HepG2 (cell line): Measurements from ENCODE around the gene TBC1D1.

Experiments
- GABPB1 ChIP-seq: IDR thresholded peaks from 2 replicates; pipeline ENCODE4 v1.6.1; 2016; ENCODE audit warnings: mild to moderate bottlenecking, missing genetic modification reagents, moderate library complexity, missing compliant biosample characterization
- MAX ChIP-seq: IDR thresholded peaks from 2 replicates; pipeline ENCODE4 v1.6.1; 2012; ENCODE audit warnings: inconsistent platforms
- POGZ ChIP-seq: sonication (generic); formaldehyde crosslinking; IDR thresholded peaks from 2 replicates; pipeline ENCODE4 v1.4.0; 2020; ENCODE audit warnings: mild to moderate bottlenecking, missing genetic modification reagents
- POLR2A ChIP-seq, 2 experiments: IDR thresholded peaks; 2 replicates each; pipeline ENCODE4 v1.6.1; 2011; ENCODE audit warnings: low read depth in 2 of 2, low read length in 2 of 2, mild to moderate bottlenecking in 1 of 2, moderate library complexity in 1 of 2; ENCODE audit not compliant: insufficient read depth in 1 of 2
- RBAK ChIP-seq: sonication (generic); formaldehyde crosslinking; IDR thresholded peaks from 2 replicates; pipeline ENCODE4 v1.5.1; 2020; ENCODE audit warnings: mild to moderate bottlenecking, missing genetic modification reagents
- SKI ChIP-seq: fragments of 450-650 bp; IDR thresholded peaks from one replicate; pipeline ENCODE4 v1.6.1; 2018; ENCODE audit warnings: mild to moderate bottlenecking; ENCODE audit not compliant: partially characterized antibody
- ZBTB39 ChIP-seq: sonication (generic); formaldehyde crosslinking; IDR thresholded peaks from 2 replicates; pipeline ENCODE4 v1.5.0; 2020; ENCODE audit warnings: missing genetic modification reagents
- ZNF441 ChIP-seq: sonication (generic); formaldehyde crosslinking; IDR thresholded peaks from 2 replicates; pipeline ENCODE4 v1.7.0; 2021; ENCODE audit warnings: missing genetic modification reagents, borderline replicate concordance
- ZNF567 ChIP-seq: sonication (generic); formaldehyde crosslinking; IDR thresholded peaks from 2 replicates; pipeline ENCODE4 v1.8.1; 2023; ENCODE audit warnings: mild to moderate bottlenecking, missing genetic modification reagents, borderline replicate concordance
- ZSCAN29 ChIP-seq: sonication (generic); formaldehyde crosslinking; conservative IDR thresholded peaks from 2 replicates; pipeline ENCODE4 v1.4.0; 2020; ENCODE audit warnings: mild to moderate bottlenecking, missing genetic modification reagents
- TF ChIP-seq, protein P1 (sequence below): sonication (generic); formaldehyde crosslinking; IDR thresholded peaks from 2 replicates; pipeline ENCODE4 v1.5.0; 2020; ENCODE audit warnings: mild to moderate bottlenecking, missing genetic modification reagents, moderate library complexity
- TF ChIP-seq, protein P2 (sequence below): sonication (generic); formaldehyde crosslinking; IDR thresholded peaks from 2 replicates; pipeline ENCODE4 v1.4.0; 2020; ENCODE audit warnings: missing genetic modification reagents

DNA sequence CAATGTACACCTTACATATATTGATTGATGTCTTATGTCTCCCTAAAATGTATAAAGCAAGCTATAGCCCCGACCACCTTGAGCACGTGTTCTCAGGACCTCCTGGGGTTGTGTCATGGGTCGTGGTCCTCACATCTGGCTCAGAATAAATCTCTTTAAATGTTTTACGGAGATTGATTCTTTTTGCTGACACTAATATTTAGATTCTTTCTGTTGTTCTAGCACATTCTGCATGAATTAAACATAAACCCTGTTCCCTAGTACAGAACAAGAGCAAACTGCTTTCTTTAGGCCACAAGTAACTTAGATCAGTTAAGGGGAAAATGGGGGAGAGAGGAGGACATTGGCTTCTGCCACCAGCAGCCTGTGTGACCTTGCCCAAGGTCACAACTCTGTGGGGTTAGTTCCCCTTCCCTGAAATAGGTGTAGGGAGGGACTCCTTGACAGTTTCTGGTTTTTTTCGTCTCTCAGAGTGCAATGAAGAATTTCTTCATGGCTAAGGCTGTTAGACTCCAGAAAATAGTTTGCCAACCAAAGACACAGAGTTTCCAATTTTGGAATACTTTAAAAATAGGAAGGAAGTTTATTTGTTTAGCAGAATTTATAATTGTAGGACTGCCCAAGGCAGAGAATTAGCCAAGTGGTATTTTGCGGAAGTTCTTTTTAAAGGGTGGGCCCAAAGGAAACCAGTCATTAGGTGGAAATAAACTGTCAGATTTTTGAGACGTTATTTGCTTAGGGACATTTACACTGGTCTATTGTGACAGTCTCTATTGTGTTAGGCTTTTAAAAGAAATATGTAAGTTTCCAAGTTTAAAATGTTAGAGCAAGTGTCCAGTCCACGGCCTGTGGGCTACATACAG lies 98.7 kb downstream of the TBC1D1 start:
- TF ChIP-seq ZSCAN29 (CRISPR knock-in tag) = no peak
- no peak for TF ChIP-seq RBAK
- TF ChIP-seq, protein P1, sequence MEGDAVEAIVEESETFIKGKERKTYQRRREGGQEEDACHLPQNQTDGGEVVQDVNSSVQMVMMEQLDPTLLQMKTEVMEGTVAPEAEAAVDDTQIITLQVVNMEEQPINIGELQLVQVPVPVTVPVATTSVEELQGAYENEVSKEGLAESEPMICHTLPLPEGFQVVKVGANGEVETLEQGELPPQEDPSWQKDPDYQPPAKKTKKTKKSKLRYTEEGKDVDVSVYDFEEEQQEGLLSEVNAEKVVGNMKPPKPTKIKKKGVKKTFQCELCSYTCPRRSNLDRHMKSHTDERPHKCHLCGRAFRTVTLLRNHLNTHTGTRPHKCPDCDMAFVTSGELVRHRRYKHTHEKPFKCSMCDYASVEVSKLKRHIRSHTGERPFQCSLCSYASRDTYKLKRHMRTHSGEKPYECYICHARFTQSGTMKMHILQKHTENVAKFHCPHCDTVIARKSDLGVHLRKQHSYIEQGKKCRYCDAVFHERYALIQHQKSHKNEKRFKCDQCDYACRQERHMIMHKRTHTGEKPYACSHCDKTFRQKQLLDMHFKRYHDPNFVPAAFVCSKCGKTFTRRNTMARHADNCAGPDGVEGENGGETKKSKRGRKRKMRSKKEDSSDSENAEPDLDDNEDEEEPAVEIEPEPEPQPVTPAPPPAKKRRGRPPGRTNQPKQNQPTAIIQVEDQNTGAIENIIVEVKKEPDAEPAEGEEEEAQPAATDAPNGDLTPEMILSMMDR = no peak
- TF ChIP-seq MAX = no peak
- TF ChIP-seq SKI = no peak
- TF ChIP-seq ZNF567 (CRISPR knock-in tag) = no peak
- TF ChIP-seq POGZ (CRISPR knock-in tag) = no peak
- TF ChIP-seq, protein P2, sequence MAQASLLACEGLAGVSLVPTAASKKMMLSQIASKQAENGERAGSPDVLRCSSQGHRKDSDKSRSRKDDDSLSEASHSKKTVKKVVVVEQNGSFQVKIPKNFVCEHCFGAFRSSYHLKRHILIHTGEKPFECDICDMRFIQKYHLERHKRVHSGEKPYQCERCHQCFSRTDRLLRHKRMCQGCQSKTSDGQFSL (CRISPR knock-in tag) = no peak
- TF ChIP-seq ZNF441 = no peak
- TF ChIP-seq POLR2A (IDR thresholded peaks at IDR 0.05; ENCODE audit: insufficient read depth in 1 of 2, low read depth in 2 of 2, low read length in 2 of 2) = no peak
- TF ChIP-seq GABPB1 (CRISPR knock-in tag) = no peak
- no peak for TF ChIP-seq ZBTB39 (CRISPR knock-in tag)
